Cerebellar nuclear complex (tissue), 1 donor: Measurements from ENCODE around the gene CMTM6.
A peak's percentile ranks its signal among the peaks of the same experiment; 100 is the strongest.
"Not testable (repeated sequence)": the region's sequence is repeated elsewhere in the genome, so short reads cannot be mapped to it uniquely, and the experiment has no call there.

Source experiments
- DNase-seq, 2 experiments: peaks; one replicate each; lab custom pipeline; 2025; lab: John Stamatoyannopoulos, UW

CMTM6 gene

GRCh38 chr3:32499585-32499984, 3.1 kb downstream of the CMTM6 start:
- no peak for DNase-seq

- no peak for DNase-seq
Observed at GRCh38 chr3:32498992-32499391, 3.7 kb downstream of the CMTM6 start.

GRCh38 chr3:32498252-32498651, 4.4 kb downstream of the CMTM6 start:
- DNase-seq: no peak

- DNase-seq: no peak
Observed at GRCh38 chr3:32495609-32496008, 7.0 kb downstream of the CMTM6 start.

GRCh38 chr3:32495085-32495484, 7.6 kb downstream of the CMTM6 start:
- DNase-seq: no peak

- DNase-seq: no peak
Observed at GRCh38 chr3:32493437-32494414, 8.9 kb downstream of the CMTM6 start.

- DNase-seq: no peak
Observed at GRCh38 chr3:32492684-32493436, 9.8 kb downstream of the CMTM6 start.

GRCh38 chr3:32488474-32489008, 14.1 kb downstream of the CMTM6 start:
- DNase-seq: no peak

GRCh38 chr3:32487781-32488473, 14.7 kb downstream of the CMTM6 start:
- no peak for DNase-seq

GRCh38 chr3:32484436-32484835, 18.2 kb downstream of the CMTM6 start:
- DNase-seq: no peak

GRCh38 chr3:32483772-32484171, 18.9 kb downstream of the CMTM6 start:
- DNase-seq: no peak

- DNase-seq: no peak
Observed at GRCh38 chr3:32482693-32483092, 20.0 kb downstream of the CMTM6 start.

- no peak for DNase-seq
Observed at GRCh38 chr3:32481791-32482631, 20.6 kb downstream of the CMTM6 start.

- no peak for DNase-seq
Observed at GRCh38 chr3:32480604-32481003, 22.0 kb downstream of the CMTM6 start.

GRCh38 chr3:32474201-32474600, 28.5 kb downstream of the CMTM6 start:
- no peak for DNase-seq

- DNase-seq: not testable (repeated sequence)
Observed at GRCh38 chr3:32472151-32472550, 30.5 kb downstream of the CMTM6 start.

- no peak for DNase-seq
Observed at GRCh38 chr3:32471246-32471645, 31.4 kb downstream of the CMTM6 start.

GRCh38 chr3:32470362-32470761, 32.3 kb downstream of the CMTM6 start:
- DNase-seq: no peak

- DNase-seq: no peak
Observed at GRCh38 chr3:32469151-32469874, 33.3 kb downstream of the CMTM6 start.

- peak; percentile 22 to 50 for DNase-seq
Observed at GRCh38 chr3:32467333-32468070, 35.1 kb downstream of the CMTM6 start.
